DND-41 (cell line): Measurements from ENCODE around the gene UBAP1.
"Not testable (repeated sequence)": the region's sequence is repeated elsewhere in the genome, so short reads cannot be mapped to it uniquely, and the experiment has no call there.

ENCODE experiments used
- ATAC-seq: fragments of 200-7000 bp; cut with Tn5 transposase; 3 replicates; pipeline ENCODE4 v1.9.1; 2021; ENCODE audit warnings: low read depth; ENCODE audit not compliant: insufficient read depth
- DNase-seq: peaks from one replicate; pipeline ENCODE4 v3.0.0-alpha.2; 2020
- H2AFZ ChIP-seq: 2 replicates; pipeline ENCODE4 v1.6.0; 2012; ENCODE audit warnings: low read depth, low read length
- H3K27ac ChIP-seq: 2 replicates; pipeline ENCODE4 v1.5.1; 2012; ENCODE audit warnings: low read length, inconsistent platforms
- H3K27me3 ChIP-seq: fragments of 200-600 bp; sonication (generic); 2 replicates; pipeline ENCODE4 v1.6.0; 2012; ENCODE audit warnings: low read length, mild to moderate bottlenecking, inconsistent platforms; ENCODE audit not compliant: insufficient read depth, poor library complexity
- H3K36me3 ChIP-seq: 2 replicates; pipeline ENCODE4 v1.5.1; 2012; ENCODE audit warnings: low read length, inconsistent platforms; ENCODE audit not compliant: insufficient read depth
- H3K4me1 ChIP-seq: 2 replicates; pipeline ENCODE4 v1.5.1; 2012; ENCODE audit warnings: mild to moderate bottlenecking, low read length; ENCODE audit not compliant: insufficient read depth
- H3K4me2 ChIP-seq: 2 replicates; pipeline ENCODE4 v1.6.0; 2012; ENCODE audit warnings: mild to moderate bottlenecking, moderate library complexity, low read length, inconsistent platforms; ENCODE audit not compliant: insufficient read depth
- H3K4me3 ChIP-seq, 2 experiments: fragments of 200-600 bp in 1 of 2; shearing (Covaris generic) in 1 of 2; 2 replicates each; pipeline ENCODE4 v1.5.1; 2012 to 2016; ENCODE audit warnings: inconsistent platforms in 2 of 2, low read length in 2 of 2, mild to moderate bottlenecking in 2 of 2, low read depth in 1 of 2, moderate library complexity in 1 of 2
- H3K79me2 ChIP-seq: 2 replicates; pipeline ENCODE4 v1.6.0; 2012; ENCODE audit warnings: low read length, inconsistent platforms; ENCODE audit not compliant: insufficient read depth
- H3K9ac ChIP-seq: 2 replicates; pipeline ENCODE4 v1.6.0; 2012; ENCODE audit warnings: low read depth, mild to moderate bottlenecking, inconsistent platforms, low read length, moderate library complexity
- H3K9me3 ChIP-seq: 2 replicates; pipeline ENCODE4 v1.5.1; 2012; ENCODE audit warnings: low read length, moderate library complexity, mild to moderate bottlenecking, inconsistent platforms; ENCODE audit not compliant: insufficient read depth, severe bottlenecking
- H4K20me1 ChIP-seq: 2 replicates; pipeline ENCODE4 v1.6.0; 2012; ENCODE audit warnings: low read length; ENCODE audit not compliant: insufficient read depth
- EZH2 ChIP-seq: IDR thresholded peaks from 3 replicates; pipeline ENCODE4 v1.6.1; 2012; ENCODE audit warnings: borderline replicate concordance, low read depth, mild to moderate bottlenecking, moderate library complexity, low read length, inconsistent platforms; ENCODE audit not compliant: severe bottlenecking
- TF ChIP-seq, protein P1 (sequence below): IDR thresholded peaks from 2 replicates; pipeline ENCODE4 v1.5.1; 2012; ENCODE audit warnings: borderline replicate concordance, low read length, moderate library complexity, mild to moderate bottlenecking; ENCODE audit not compliant: poor library complexity, severe bottlenecking; ENCODE audit errors: extremely low read depth

The UBAP1 gene

DNA sequence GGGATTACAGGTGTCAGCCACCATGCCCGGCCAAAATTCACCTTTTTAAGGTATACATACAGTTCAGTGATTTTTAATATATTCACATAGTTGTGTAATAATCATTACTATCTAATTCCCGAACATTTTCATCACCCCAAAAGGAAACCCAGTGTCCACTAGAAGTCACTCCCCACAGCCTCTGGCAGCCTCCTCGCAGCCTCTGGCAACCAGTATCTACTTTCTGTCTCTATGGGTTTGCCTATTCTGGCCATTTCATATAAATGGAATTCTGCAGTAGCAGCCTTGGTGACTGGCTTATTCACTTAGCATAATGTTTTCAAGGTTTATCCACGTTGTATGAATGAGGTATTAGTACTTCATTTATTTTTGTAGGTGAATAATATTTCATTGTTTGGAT, 59.0 kb downstream of the UBAP1 start:
- H3K79me2 ChIP-seq: peaks cover 4% of the 10 kb centered on the region; the same call in 1 of the 2 replicates
- no peak for ATAC-seq
- TF ChIP-seq, protein P1, sequence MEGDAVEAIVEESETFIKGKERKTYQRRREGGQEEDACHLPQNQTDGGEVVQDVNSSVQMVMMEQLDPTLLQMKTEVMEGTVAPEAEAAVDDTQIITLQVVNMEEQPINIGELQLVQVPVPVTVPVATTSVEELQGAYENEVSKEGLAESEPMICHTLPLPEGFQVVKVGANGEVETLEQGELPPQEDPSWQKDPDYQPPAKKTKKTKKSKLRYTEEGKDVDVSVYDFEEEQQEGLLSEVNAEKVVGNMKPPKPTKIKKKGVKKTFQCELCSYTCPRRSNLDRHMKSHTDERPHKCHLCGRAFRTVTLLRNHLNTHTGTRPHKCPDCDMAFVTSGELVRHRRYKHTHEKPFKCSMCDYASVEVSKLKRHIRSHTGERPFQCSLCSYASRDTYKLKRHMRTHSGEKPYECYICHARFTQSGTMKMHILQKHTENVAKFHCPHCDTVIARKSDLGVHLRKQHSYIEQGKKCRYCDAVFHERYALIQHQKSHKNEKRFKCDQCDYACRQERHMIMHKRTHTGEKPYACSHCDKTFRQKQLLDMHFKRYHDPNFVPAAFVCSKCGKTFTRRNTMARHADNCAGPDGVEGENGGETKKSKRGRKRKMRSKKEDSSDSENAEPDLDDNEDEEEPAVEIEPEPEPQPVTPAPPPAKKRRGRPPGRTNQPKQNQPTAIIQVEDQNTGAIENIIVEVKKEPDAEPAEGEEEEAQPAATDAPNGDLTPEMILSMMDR: no peak
- no peak for TF ChIP-seq EZH2
- no peak for DNase-seq
- no peak overlapping the region for H3K9ac ChIP-seq
- 0 out of 2 replicates have a peak, but pooled peaks cover 2% of the 10 kb centered on the region for H4K20me1 ChIP-seq
- no peaks in the 10 kb centered on the region for H3K4me1 ChIP-seq
- no peak overlapping the region for H3K4me3 ChIP-seq
- no peaks in the 10 kb centered on the region for H3K27me3 ChIP-seq
- H3K4me2 ChIP-seq: no peak overlapping the region
- H3K9me3 ChIP-seq: no peaks in the 10 kb centered on the region
- H2AFZ ChIP-seq: no peak overlapping the region
- H3K27ac ChIP-seq: no peak overlapping the region
- H3K36me3 ChIP-seq: peaks cover 47% of the 10 kb centered on the region

DNA sequence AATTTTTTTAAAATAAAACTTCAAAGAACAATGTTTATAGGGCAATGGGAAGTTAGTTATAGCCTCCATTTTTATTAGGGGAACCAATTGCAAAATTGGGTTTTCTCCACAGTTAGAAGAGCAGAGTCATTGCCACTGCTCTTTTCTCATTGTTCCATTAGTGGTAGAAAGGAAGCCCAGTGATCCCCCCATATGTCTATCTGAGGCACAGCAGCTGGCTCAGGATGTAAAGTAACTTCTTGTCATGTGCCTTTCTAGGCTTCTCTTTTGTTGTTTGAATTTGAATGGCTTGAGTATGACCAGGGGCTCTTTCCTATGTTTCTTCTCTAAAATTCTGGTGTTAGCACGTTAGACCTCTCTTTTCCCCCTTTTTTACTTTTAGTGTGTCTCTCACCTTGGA, 61.2 kb downstream of the UBAP1 start:
- Histone ChIP-seq H3K4me3 (no peak overlapping the region), H3K79me2 (peaks cover 4% of the 10 kb centered on the region; the same call in 1 of the 2 replicates), H3K9ac (no peak overlapping the region), H3K4me1 (no peaks in the 10 kb centered on the region), H3K27ac (no peak overlapping the region), H3K27me3 (no peaks in the 10 kb centered on the region), H3K4me2 (no peak overlapping the region), H4K20me1 (0 out of 2 replicates have a peak, but pooled peaks cover 2% of the 10 kb centered on the region), H2AFZ (no peak overlapping the region), H3K9me3 (no peaks in the 10 kb centered on the region), H3K36me3 (peaks cover 56% of the 10 kb centered on the region)
- TF ChIP-seq EZH2: no peak
- TF ChIP-seq, protein P1: no peak
- DNase-seq (no peak), ATAC-seq (no peak)

DNA sequence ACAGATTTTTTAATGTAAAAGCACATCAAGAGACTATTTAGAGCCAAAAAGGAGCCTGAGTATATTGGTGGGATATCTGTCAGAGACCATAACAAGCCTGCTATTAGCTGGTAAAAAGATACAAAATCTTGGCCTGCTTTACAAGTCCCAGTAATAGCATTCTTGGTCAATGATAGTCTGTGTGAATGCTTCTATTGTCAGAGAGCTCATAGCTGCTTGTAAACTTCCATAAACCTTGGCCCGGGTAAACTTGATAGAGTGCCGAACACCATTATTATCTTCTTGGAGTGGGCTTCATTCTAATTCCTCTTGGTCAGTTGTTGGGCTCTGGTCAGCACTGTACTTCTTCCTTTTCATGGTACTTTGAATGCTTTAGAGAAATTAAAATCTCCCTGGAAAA, 64.0 kb downstream of the UBAP1 start:
- Histone ChIP-seq H3K27me3 (no peaks in the 10 kb centered on the region), H3K9ac (no peak overlapping the region)
- TF ChIP-seq, protein P1: no peak
- TF ChIP-seq EZH2: no peak

DNA sequence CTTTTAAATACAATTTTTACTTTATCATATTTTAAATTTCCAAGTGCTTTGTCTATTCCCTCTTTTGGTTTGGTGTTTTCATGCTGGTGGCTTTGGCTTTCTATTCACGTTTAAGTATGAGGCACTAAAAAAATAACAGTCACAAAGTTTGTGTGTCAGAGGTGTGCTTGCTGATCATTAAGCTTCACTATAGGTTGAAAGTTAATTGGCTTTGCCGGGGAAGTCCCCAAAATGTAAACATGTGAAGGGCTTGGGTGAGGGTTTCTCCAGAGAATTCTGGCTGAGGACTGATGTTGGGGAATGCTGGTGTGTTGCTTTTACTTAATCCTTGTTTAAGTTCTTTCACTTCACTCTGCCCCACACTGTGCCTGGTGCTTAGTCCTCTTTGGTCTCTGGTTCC, 66.4 kb downstream of the UBAP1 start:
- H3K4me2 ChIP-seq, H3K4me1 ChIP-seq, H4K20me1 ChIP-seq, H3K9me3 ChIP-seq, H3K27me3 ChIP-seq, ATAC-seq, H3K4me3 ChIP-seq, H2AFZ ChIP-seq, H3K9ac ChIP-seq, DNase-seq, H3K27ac ChIP-seq: not testable (repeated sequence)
- H3K79me2 ChIP-seq: peaks cover 10% of the 10 kb centered on the region; the same call in 1 of the 2 replicates
- peaks cover 56% of the 10 kb centered on the region for H3K36me3 ChIP-seq

More for the DNA sequence above, 64.0 kb downstream of the UBAP1 start:
- ATAC-seq (no peak), DNase-seq (no peak)
- Histone ChIP-seq H3K27ac (no peak overlapping the region), H3K4me1 (no peaks in the 10 kb centered on the region), H3K4me2 (no peak overlapping the region), H4K20me1 (0 out of 2 replicates have a peak, but pooled peaks cover 2% of the 10 kb centered on the region), H3K4me3 (no peak overlapping the region), H2AFZ (no peak overlapping the region), H3K36me3 (peaks cover 43% of the 10 kb centered on the region), H3K9me3 (no peaks in the 10 kb centered on the region), H3K79me2 (peaks cover 10% of the 10 kb centered on the region; the same call in 1 of the 2 replicates)
